ENCODE measurements around the gene TTC1.

DNA sequence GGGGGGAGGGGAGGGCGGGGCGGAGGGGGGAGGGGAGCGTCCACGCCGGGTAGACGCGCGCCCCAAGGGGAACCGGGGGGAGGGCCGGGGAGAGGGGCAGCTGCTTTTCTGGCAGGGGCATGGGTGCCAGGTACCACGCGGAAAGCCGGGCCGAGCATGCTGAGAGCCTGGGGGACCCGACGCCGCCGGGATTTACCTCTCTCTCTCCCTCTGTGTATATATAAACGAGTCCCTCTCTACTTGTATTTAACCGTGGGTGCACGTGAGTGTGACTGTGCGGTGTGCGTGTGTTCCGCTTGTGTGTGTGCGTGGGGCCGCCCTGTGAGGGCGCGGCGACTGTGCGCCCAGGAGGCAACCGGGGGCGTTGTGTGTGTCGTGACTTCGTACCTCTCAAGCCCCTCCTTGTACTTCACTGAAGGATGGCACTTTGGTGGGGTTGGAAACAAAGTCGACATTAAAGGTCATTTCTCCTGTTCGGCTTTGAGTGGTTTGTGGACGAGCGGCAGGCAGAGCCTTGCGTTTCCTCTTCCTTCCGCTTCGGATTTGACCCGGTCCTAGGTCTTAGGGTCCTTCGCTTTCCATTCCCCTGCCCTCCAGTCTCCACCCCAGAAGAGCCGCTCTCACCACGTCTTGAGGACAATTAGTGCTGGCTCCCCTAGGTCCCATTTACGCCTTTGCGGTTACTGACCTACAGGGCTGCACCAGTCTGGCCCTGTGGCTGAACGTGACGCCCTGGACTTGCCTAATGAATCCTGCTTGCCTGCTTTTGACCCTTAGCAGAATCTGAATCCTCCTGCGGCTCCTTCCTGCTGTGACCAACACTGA lies 36.2 kb upstream of the TTC1 start:
- TF ChIP-seq, protein P1, sequence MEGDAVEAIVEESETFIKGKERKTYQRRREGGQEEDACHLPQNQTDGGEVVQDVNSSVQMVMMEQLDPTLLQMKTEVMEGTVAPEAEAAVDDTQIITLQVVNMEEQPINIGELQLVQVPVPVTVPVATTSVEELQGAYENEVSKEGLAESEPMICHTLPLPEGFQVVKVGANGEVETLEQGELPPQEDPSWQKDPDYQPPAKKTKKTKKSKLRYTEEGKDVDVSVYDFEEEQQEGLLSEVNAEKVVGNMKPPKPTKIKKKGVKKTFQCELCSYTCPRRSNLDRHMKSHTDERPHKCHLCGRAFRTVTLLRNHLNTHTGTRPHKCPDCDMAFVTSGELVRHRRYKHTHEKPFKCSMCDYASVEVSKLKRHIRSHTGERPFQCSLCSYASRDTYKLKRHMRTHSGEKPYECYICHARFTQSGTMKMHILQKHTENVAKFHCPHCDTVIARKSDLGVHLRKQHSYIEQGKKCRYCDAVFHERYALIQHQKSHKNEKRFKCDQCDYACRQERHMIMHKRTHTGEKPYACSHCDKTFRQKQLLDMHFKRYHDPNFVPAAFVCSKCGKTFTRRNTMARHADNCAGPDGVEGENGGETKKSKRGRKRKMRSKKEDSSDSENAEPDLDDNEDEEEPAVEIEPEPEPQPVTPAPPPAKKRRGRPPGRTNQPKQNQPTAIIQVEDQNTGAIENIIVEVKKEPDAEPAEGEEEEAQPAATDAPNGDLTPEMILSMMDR (IDR thresholded peaks at IDR 0.05) = no peak
- no peak for TF ChIP-seq POLR2A (IDR thresholded peaks at IDR 0.05)

All from right lobe of liver (tissue), 4 donors.